HEK293 (cell line): Measurements from ENCODE around the gene MIER3.

Experiments
- CTCF ChIP-seq: fragments of 450-650 bp; formaldehyde crosslinking; IDR thresholded peaks from 2 replicates; pipeline ENCODE4 v1.5.1; 2016; ENCODE audit warnings: missing biosample characterization, missing genetic modification characterization
- GLIS2 ChIP-seq: fragments of 450-650 bp; formaldehyde crosslinking; IDR thresholded peaks from 2 replicates; pipeline ENCODE4 v1.5.1; 2016; ENCODE audit warnings: missing biosample characterization, missing genetic modification characterization
- KLF16 ChIP-seq: fragments of 450-650 bp; formaldehyde crosslinking; IDR thresholded peaks from 2 replicates; pipeline ENCODE4 v1.5.1; 2017; ENCODE audit warnings: missing biosample characterization, missing genetic modification characterization
- PATZ1 ChIP-seq: fragments of 450-650 bp; formaldehyde crosslinking; IDR thresholded peaks from 2 replicates; pipeline ENCODE4 v1.5.1; 2016; ENCODE audit warnings: missing biosample characterization, missing genetic modification characterization
- ZBTB8A ChIP-seq: fragments of 450-650 bp; formaldehyde crosslinking; IDR thresholded peaks from 2 replicates; pipeline ENCODE4 v1.5.1; 2016; ENCODE audit warnings: missing biosample characterization, missing genetic modification characterization
- ZNF10 ChIP-seq: fragments of 450-650 bp; formaldehyde crosslinking; IDR thresholded peaks from 2 replicates; pipeline ENCODE4 v1.5.1; 2017; ENCODE audit warnings: missing biosample characterization, missing genetic modification characterization
- ZNF302 ChIP-seq: fragments of 450-650 bp; formaldehyde crosslinking; IDR thresholded peaks from 2 replicates; pipeline ENCODE4 v1.5.1; 2016; ENCODE audit warnings: missing biosample characterization, missing genetic modification characterization, low read depth
- ZNF510 ChIP-seq: fragments of 450-650 bp; formaldehyde crosslinking; IDR thresholded peaks from 2 replicates; pipeline ENCODE4 v1.5.1; 2018; ENCODE audit warnings: mild to moderate bottlenecking, missing genetic modification characterization, missing biosample characterization; ENCODE audit not compliant: insufficient replicate concordance
- ZNF560 ChIP-seq: fragments of 450-650 bp; formaldehyde crosslinking; IDR thresholded peaks from 2 replicates; pipeline ENCODE4 v1.5.1; 2017; ENCODE audit warnings: missing biosample characterization, missing genetic modification characterization, borderline replicate concordance

GRCh38 chr5:56984445-56984844, 32.5 kb upstream of the MIER3 start:
- TF ChIP-seq CTCF (no peak), ZNF560 (no peak), KLF16 (tag by site-specific recombination) (no peak), PATZ1 (no peak), ZNF510 (no peak), ZNF302 (no peak), ZNF10 (tag by site-specific recombination) (no peak), ZBTB8A (tag by site-specific recombination) (no peak), GLIS2 (tag by site-specific recombination) (no peak)
